Astrocyte of the hippocampus (primary cell): ENCODE data around the gene DMKN.
"Not testable (repeated sequence)": the region's sequence is repeated elsewhere in the genome, so short reads cannot be mapped to it uniquely, and the experiment has no call there.

Experiments
- DNase-seq: peaks from one replicate; pipeline ENCODE4 v3.0.0; 2011; ENCODE audit warnings: low read depth, low spot score

DMKN gene

DNA sequence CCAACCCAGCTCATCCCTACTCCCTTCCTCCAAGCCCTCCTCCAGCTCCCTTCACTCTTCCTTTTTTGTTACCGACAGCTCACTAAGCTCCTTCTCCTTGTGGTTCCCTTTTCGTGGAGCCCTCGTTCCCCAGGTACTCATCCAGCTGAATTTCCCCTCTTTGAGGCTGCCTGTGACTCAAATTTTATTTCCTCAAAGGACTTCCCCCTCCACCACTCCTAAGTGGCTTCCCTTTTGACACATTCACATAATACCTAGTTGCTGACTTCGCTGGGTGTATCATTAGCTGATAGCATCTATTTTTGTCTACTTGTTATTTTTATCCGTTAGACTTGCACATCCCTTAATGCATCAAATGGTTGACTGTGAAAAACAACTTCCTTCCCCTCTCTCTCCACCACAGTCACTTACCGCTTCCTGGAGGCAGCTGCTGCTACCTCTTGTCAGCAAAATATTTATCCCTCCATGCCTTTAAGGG, 50.9 kb downstream of the DMKN start:
- DNase-seq, result no peak

DNA sequence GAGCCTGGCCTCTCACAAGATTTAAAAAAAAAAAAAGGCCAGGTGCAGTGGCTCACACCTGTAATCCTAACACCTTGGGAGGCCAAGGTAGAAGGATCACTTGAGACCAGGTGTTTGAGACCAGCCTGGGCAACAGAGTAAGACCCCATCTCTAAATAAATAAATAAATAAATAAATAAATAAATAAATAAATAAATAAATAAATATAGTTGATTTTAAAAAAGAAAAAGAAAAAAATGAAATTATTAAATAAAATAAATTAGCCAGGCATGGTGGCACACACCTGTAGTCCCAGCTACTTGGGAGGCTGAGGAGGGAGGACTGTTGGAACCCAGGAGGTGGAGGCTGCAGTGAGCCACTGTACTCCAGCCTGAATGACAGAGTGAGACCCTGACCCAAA, 51.7 kb downstream of the DMKN start:
- not testable (repeated sequence) for DNase-seq

GRCh38 chr19:35461060-35461459, 52.4 kb downstream of the DMKN start:
- DNase-seq, result no peak

DNA sequence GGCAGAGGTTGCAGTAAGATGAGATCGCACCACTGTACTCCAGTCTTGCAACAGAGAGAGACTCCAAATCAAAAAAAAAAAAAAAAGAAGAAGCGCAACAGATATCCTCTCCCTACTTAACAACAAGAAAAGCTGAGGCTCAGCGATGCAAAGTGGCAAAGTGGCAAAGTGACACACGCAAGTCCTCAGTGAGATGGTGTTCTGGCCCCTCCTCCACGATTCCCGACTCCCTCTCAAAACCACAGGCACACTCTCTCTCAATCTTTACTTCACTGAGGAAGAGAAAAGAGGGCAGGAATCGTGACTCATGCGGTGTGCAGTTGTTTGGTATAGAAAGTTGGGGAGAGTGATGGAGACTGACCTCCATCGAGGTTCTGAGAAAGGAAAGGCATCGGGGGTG, 52.8 kb downstream of the DMKN start:
- DNase-seq, result no peak

GRCh38 chr19:35459414-35460082, 53.9 kb downstream of the DMKN start:
- DNase-seq, result no peak

GRCh38 chr19:35458731-35459391, 54.6 kb downstream of the DMKN start:
- DNase-seq, result no peak

- no peak for DNase-seq
Measured at GRCh38 chr19:35458192-35458591, 55.3 kb downstream of the DMKN start.

DNA sequence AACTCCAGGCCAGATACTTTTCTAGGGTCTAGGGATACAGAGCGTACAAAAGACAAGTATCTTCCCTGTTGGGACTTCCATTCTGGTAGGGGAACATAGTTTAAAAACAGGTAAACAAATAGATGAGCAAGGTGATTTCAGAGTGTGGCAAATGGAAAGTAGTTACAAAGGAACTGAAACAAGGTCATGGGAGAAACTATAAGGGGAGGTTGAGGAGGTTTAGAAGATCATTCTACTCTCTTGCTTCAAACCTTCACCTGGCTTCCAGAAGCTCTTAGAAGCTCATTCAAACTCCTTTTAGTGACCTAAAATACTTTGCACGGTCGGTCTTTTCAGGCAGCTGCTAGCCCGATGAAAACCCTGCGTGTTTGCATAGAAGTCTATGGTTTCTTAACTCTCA, 56.3 kb downstream of the DMKN start:
- DNase-seq, result no peak

- DNase-seq, result no peak
Measured at GRCh38 chr19:35455616-35456201, 57.7 kb downstream of the DMKN start.

DNA sequence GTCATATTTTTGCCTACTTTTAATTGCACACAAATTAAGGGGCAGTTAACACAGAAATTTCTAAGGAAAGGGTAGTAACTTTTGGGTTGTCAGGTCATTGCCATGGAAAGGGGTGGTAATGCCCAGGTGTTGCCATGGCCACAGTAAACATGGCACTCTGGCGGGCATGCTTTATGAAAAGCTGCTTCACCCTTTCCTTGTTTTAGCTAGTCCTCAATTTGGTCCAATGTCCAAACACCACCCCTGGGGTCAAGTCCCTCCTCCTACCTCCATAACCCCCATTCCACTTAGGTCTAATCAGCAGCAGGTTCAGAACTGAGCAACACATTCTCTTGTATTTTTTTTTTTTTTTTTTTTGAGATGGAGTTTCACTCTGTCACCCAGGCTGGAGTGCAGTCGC, 58.8 kb downstream of the DMKN start:
- DNase-seq, result no peak

DNA sequence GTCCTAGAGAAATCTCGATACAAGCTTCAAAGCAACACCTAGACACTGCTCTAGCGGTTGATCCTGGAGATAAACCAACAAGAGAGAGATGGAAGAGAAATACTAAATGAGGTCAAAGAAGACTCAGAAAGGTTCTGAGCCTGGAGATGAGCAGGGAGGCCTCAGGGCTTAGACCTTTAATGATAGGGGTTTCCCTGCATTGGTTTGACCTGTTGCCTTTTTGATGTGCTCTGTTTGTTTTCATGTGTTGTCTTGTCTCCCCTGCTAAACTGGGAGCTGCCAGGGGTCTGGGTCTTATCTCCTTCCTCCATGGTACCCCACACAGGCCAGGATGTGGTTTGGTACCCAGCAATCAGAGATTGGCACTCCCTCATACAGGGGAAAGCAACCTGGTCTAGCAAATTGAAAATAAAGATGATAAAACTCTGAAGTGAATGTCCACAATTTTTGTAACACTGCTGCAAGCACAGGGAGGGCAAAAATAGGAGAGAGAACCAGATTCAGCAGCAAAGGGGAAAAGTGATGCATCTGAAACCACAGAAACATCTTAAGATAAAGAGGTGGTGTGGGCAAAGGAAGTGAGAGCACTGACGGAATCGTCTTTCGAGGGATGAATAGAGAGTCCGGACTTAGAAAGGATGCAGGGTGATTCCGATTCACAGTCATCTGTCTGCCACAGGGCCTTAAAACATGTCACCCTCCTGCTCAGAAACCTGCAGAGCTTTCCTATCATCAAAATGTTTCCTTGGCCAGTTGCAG, 61.9 kb downstream of the DMKN start:
- DNase-seq, result no peak

- DNase-seq, result no peak
Measured at GRCh38 chr19:35449359-35450043, 63.9 kb downstream of the DMKN start.

- DNase-seq, result no peak
Measured at GRCh38 chr19:35447606-35448469, 65.6 kb downstream of the DMKN start, which contains the start of gene FFAR2. Gene FFAR2 (plus strand): TSS chr19:35448257. CDS start chr19:35449715, 1,458 bp downstream.
